HepG2 (cell line): ENCODE data around the gene ATP11A. TPM values are rescaled to one million over a fixed set of nuclear protein-coding genes. Genes with fewer than 3 reads are reported as not detected.
A peak's percentile ranks its signal among the peaks of the same experiment; 100 is the strongest.

Source experiments
- ATAC-seq: fragments of 200-7000 bp; cut with Tn5 transposase; 3 replicates; pipeline ENCODE4 v1.9.1; 2020; ENCODE audit warnings: mild to moderate bottlenecking, moderate library complexity
- BruUV-seq: library from RNA; stranded (reverse); fragments of 400-500 nt; replicated peaks from 2 replicates; lab custom pipeline; 2021; lab: Mats Ljungman, UMichigan
- CTCF ChIA-PET: fragments of 300-600 bp; formaldehyde crosslinking; extraction: SDS; loops from one replicate; lab custom pipeline; 2021; ENCODE audit warnings: low total read pairs, inconsistent platforms, low intra/inter-chr PET ratio; lab: Yijun Ruan, JAX
- POLR2A ChIA-PET: fragments of 350-600 bp; sonication (Branson Sonifier 250); formaldehyde crosslinking; loops from one replicate; lab custom pipeline; 2020; ENCODE audit warnings: antibody characterized with exemption, inconsistent platforms; lab: Yijun Ruan, JAX
- DNase-seq: peaks from one replicate; pipeline ENCODE4 v3.0.0-alpha.2; 2015; ENCODE audit warnings: low spot score
- FAIRE-seq: peaks from 3 replicates; lab custom pipeline; 2011; peaks lifted over from hg19 to GRCh38; lab: Jason Lieb, UNC
- H2AFZ ChIP-seq: one replicate; pipeline ENCODE4 v1.6.1; 2011; ENCODE audit warnings: low read length, inconsistent platforms
- H3K27ac ChIP-seq: fragments of 300-600 bp; 3 replicates; pipeline ENCODE4 v1.8.0; 2011; ENCODE audit warnings: mixed run types, mild to moderate bottlenecking, mixed read lengths, low read length, inconsistent platforms; ENCODE audit not compliant: insufficient read depth; ENCODE audit errors: extremely low read length
- H3K27me3 ChIP-seq, 2 experiments: fragments of 200-600 bp in 1 of 2; 2 replicates in 1 of 2; 3 replicates in 1 of 2; pipeline versions ENCODE4 v1.6.0 to v1.8.0; 2011; ENCODE audit warnings: low read length in 2 of 2, mild to moderate bottlenecking in 2 of 2, moderate library complexity in 2 of 2, inconsistent platforms in 1 of 2; ENCODE audit not compliant: insufficient read depth in 2 of 2, control insufficient read depth in 1 of 2
- H3K36me3 ChIP-seq, 2 experiments: fragments of 200-600 bp in 1 of 2; replicated peaks in 1 of 2; 2 replicates in 1 of 2; 3 replicates in 1 of 2; pipeline versions ENCODE4 v1.5.1 to v1.8.0; 2011; ENCODE audit warnings: low read length in 2 of 2, inconsistent platforms in 1 of 2; ENCODE audit not compliant: insufficient read depth in 2 of 2, control insufficient read depth in 1 of 2
- H3K4me1 ChIP-seq: 2 replicates; pipeline ENCODE4 v1.5.1; 2012; ENCODE audit warnings: low read length, inconsistent platforms; ENCODE audit not compliant: insufficient read depth
- H3K4me2 ChIP-seq: 2 replicates; pipeline ENCODE4 v1.6.0; 2011; ENCODE audit warnings: low read depth, low read length, inconsistent platforms
- H3K4me3 ChIP-seq, 3 experiments: fragments of 200-600 bp in 1 of 3; sonication (generic), shearing (Covaris generic) in 1 of 3; replicated peaks in 1 of 3; 2 replicates each; pipeline ENCODE4 v1.5.1; 2011 to 2016; ENCODE audit warnings: low read length in 3 of 3, inconsistent platforms in 2 of 3, low read depth in 2 of 3, mild to moderate bottlenecking in 2 of 3, control low read depth in 1 of 3, mixed read lengths in 1 of 3; ENCODE audit not compliant: insufficient read depth in 1 of 3
- H3K79me2 ChIP-seq: one replicate; pipeline ENCODE4 v1.6.1; 2011; ENCODE audit warnings: low read length, inconsistent platforms; ENCODE audit not compliant: insufficient read depth
- H3K9ac ChIP-seq: 2 replicates; pipeline ENCODE4 v1.6.0; 2011; ENCODE audit warnings: mild to moderate bottlenecking, low read depth, low read length, inconsistent platforms; ENCODE audit not compliant: insufficient read depth
- H3K9me3 ChIP-seq: 2 replicates; pipeline ENCODE4 v1.5.1; 2012; ENCODE audit warnings: mild to moderate bottlenecking, low read length
- H4K20me1 ChIP-seq: 2 replicates; pipeline ENCODE4 v1.6.0; 2011; ENCODE audit warnings: inconsistent platforms, mild to moderate bottlenecking, low read length, moderate library complexity; ENCODE audit not compliant: insufficient read depth
- ARNT ChIP-seq: fragments of 450-650 bp; IDR thresholded peaks from 2 replicates; pipeline ENCODE4 v1.6.1; 2017
- CBX5 ChIP-seq: sonication (generic); formaldehyde crosslinking; IDR thresholded peaks from 2 replicates; pipeline ENCODE4 v1.4.0; 2020; ENCODE audit warnings: missing genetic modification reagents, borderline replicate concordance
- FOSL1 ChIP-seq: sonication (generic); formaldehyde crosslinking; IDR thresholded peaks from 2 replicates; pipeline ENCODE4 v1.9.0; 2021; ENCODE audit warnings: missing genetic modification reagents, borderline replicate concordance
- HNF4G ChIP-seq, 2 experiments: sonication (generic) in 1 of 2; formaldehyde crosslinking in 1 of 2; IDR thresholded peaks; 2 replicates each; pipeline versions ENCODE4 v1.4.0 to v1.6.1; 2011 to 2020; ENCODE audit warnings: borderline replicate concordance in 2 of 2, low read depth in 2 of 2, mild to moderate bottlenecking in 2 of 2, low read length in 1 of 2, missing genetic modification reagents in 1 of 2, moderate library complexity in 1 of 2
- RBFOX2 ChIP-seq: fragments of 200-400 bp; formaldehyde crosslinking; IDR thresholded peaks from 2 replicates; pipeline ENCODE4 v1.6.1; 2017; ENCODE audit warnings: low read depth, mild to moderate bottlenecking, low read length
- TSC22D2 ChIP-seq: sonication (generic); formaldehyde crosslinking; IDR thresholded peaks from 2 replicates; pipeline ENCODE4 v1.5.1; 2020; ENCODE audit warnings: missing genetic modification reagents, mild to moderate bottlenecking, borderline replicate concordance
- ZFP36L2 ChIP-seq: sonication (generic); formaldehyde crosslinking; IDR thresholded peaks from 2 replicates; pipeline ENCODE4 v1.4.0; 2020; ENCODE audit warnings: missing genetic modification reagents
- ZIK1 ChIP-seq: sonication (generic); formaldehyde crosslinking; IDR thresholded peaks from 2 replicates; pipeline ENCODE4 v1.5.0; 2020; ENCODE audit warnings: mild to moderate bottlenecking, low read depth, missing genetic modification reagents, borderline replicate concordance
- ZNF136 ChIP-seq: sonication (generic); formaldehyde crosslinking; IDR thresholded peaks from 2 replicates; pipeline ENCODE4 v1.8.1; 2022; ENCODE audit warnings: low read depth, mild to moderate bottlenecking, moderate library complexity, missing genetic modification reagents
- ZNF263 ChIP-seq: sonication (generic); formaldehyde crosslinking; IDR thresholded peaks from 2 replicates; pipeline ENCODE4 v1.4.0; 2020; ENCODE audit warnings: missing genetic modification reagents
- ZNF280B ChIP-seq: sonication (generic); formaldehyde crosslinking; IDR thresholded peaks from 2 replicates; pipeline ENCODE4 v1.5.0; 2020; ENCODE audit warnings: missing genetic modification reagents, mild to moderate bottlenecking, borderline replicate concordance
- ZNF337 ChIP-seq: sonication (generic); formaldehyde crosslinking; IDR thresholded peaks from 2 replicates; pipeline ENCODE4 v1.5.1; 2020; ENCODE audit warnings: missing genetic modification reagents, low read depth, mild to moderate bottlenecking, borderline replicate concordance
- ZNF597 ChIP-seq: sonication (generic); formaldehyde crosslinking; IDR thresholded peaks from 2 replicates; pipeline ENCODE4 v1.5.0; 2020; ENCODE audit warnings: missing genetic modification reagents
- ZNF768 ChIP-seq: sonication (generic); formaldehyde crosslinking; IDR thresholded peaks from 2 replicates; pipeline ENCODE4 v1.4.0; 2020; ENCODE audit warnings: missing genetic modification reagents
- ZSCAN22 ChIP-seq: sonication (generic); formaldehyde crosslinking; IDR thresholded peaks from 2 replicates; pipeline ENCODE4 v1.4.0; 2020; ENCODE audit warnings: mild to moderate bottlenecking, missing genetic modification reagents
- WGBS: methylation state at CpG from one replicate; pipeline ENCODE4 v1.1.6; 2017; ENCODE audit warnings: low lambda C conversion rate; 5-methylcytosine and 5-hydroxymethylcytosine counted together
- in situ Hi-C: cut with HindIII; loops from 2 replicates; pipeline ENCODE4 v1.10.0; 2017; ENCODE audit warnings: low pct_unique_long_range_greater_than_20kb; ENCODE audit not compliant: extremely low pct_ligation_motif_present
- intact Hi-C: fragments of 100-400 bp; cut with micrococcal nuclease; formaldehyde crosslinking; loops from one replicate; pipeline ENCODE4 v1.10.0; 2022; ENCODE audit not compliant: unreplicated experiment
- polyA plus RNA-seq, 8 experiments: library from polyadenylated mRNA; depleted of rRNA in 3 of 8; stranded (reverse) in 7 of 8; unstranded in 1 of 8; fragments of >200 nt; fragmentation: Illumina TruSeq in 4 of 8; extraction: Trizol in 4 of 8; gene quantifications; 2 replicates each; pipeline versions ENCODE4 v1.2.1 to v1.2.3, GENCODE V29; 2011 to 2016; ENCODE audit warnings: low read depth in 4 of 8, missing spikeins in 1 of 8, mixed read lengths in 1 of 8; ENCODE audit not compliant: insufficient read depth in 1 of 8
- total RNA-seq, 5 experiments: library from RNA; depleted of rRNA; stranded (reverse); fragments of >200 nt; fragmentation: Illumina TruSeq; extraction: Trizol; gene quantifications; 2 replicates each; pipeline ENCODE4 v1.2.3, GENCODE V29; 2016; ENCODE audit warnings: low read depth in 1 of 5
- TF ChIP-seq, protein P1 (sequence below): sonication (generic); formaldehyde crosslinking; IDR thresholded peaks from 2 replicates; pipeline ENCODE4 v1.4.0; 2020; ENCODE audit warnings: missing genetic modification reagents
- TF ChIP-seq, protein P2 (sequence below): sonication (generic); formaldehyde crosslinking; IDR thresholded peaks from 2 replicates; pipeline ENCODE4 v1.5.1; 2020; ENCODE audit warnings: missing genetic modification reagents, mild to moderate bottlenecking, borderline replicate concordance

The ATP11A gene
- total and polyA plus RNA-seq, 2 of the 13 experiments (the other 11 are each of a cell fraction or from before 2014, with no cell fraction given), result 18.4 to 20.1 TPM

DNA sequence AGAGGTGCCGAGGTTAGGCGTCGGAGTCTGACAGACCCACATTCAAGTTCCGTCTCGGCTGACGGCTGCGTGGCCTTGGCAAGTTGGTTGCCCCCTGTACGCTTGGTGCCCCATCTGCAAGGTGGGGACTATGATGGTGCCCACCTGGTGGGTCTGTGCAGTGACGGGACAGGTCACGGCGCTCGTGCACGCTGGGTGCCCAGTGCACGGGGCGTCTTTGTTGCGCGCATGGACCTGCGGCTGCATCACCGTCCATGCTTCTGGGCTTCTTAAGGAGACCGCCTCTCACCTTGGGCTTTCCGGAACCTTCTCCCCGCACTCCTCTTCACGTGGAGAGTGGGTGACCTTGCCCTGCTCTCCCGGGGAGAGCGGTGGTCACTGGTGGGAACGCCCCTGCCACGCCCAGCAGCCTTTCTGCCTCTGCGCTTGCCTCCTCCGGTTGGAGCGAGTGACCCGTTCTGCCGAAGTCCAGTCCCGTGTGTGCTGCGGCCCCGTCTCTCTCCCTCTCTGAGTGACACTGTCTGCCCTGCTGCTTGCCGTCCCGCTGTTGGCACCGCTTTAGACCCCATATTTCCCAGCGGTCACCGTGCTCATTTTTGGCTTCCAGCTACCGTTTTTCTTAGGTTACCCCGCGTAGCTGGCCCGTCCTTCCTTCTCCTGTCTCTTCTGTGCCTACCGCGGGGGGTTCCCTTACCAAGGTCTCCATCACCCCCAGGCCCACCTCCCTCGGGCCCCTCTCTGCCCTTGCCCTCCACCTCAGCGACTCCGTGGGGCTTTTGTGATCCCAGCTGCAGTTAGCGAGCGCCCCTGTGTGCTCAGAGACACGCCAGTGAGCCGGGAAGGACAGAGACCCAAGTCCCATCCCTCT lies 6.4 kb downstream of the ATP11A start:
- H4K20me1 ChIP-seq, result peaks cover 80% of the 10 kb centered on the region
- H3K9me3 ChIP-seq, result no peaks in the 10 kb centered on the region
- no peak for FAIRE-seq
- intact Hi-C loops, result no loop called here
- in situ Hi-C loops, result no loop called here
- H3K9ac ChIP-seq, result no peak overlapping the region
- DNase-seq, result no peak
- H3K79me2 ChIP-seq, result peaks cover 97% of the 10 kb centered on the region
- no peak overlapping the region for H3K4me3 ChIP-seq
- H3K4me2 ChIP-seq, result no peak overlapping the region
- WGBS, result 95% methylated on average over 44 of the region's 53 CpGs
- H3K27me3 ChIP-seq, result no peaks in the 10 kb centered on the region
- peaks cover 87% of the 10 kb centered on the region for H3K4me1 ChIP-seq
- H3K36me3 ChIP-seq, result peaks cover 13 to 42% of the 10 kb centered on the region in 2 experiments
- no peak for ATAC-seq
- ChIA-PET CTCF (no interaction called here), POLR2A (no interaction called here)
- BruUV-seq, result no TSS peak
- H3K27ac ChIP-seq, result no peak overlapping the region
- H2AFZ ChIP-seq, result no peak overlapping the region
- TF ChIP-seq ZFP36L2 (no peak), ARNT (no peak), ZNF136 (no peak), RBFOX2 (0 out of 2 replicates have a peak, but pooled peaks have one; percentile 17), FOSL1 (CRISPR knock-in tag) (no peak), HNF4G (IDR thresholded peaks at IDR 0.05; ENCODE audit: borderline replicate concordance, low read depth, low read length) (no peak), HNF4G (CRISPR knock-in tag; IDR thresholded peaks at IDR 0.05; ENCODE audit: borderline replicate concordance, low read depth) (no peak), ZNF280B (no peak), ZIK1 (CRISPR knock-in tag) (no peak), ZNF263 (CRISPR knock-in tag) (no peak), ZNF768 (CRISPR knock-in tag) (0 out of 2 replicates have a peak, but pooled peaks have one; percentile 9), ZNF337 (no peak), ZNF597 (CRISPR knock-in tag) (no peak), TSC22D2 (CRISPR knock-in tag) (no peak), ZSCAN22 (no peak), CBX5 (CRISPR knock-in tag) (no peak)
- TF ChIP-seq, protein P1, sequence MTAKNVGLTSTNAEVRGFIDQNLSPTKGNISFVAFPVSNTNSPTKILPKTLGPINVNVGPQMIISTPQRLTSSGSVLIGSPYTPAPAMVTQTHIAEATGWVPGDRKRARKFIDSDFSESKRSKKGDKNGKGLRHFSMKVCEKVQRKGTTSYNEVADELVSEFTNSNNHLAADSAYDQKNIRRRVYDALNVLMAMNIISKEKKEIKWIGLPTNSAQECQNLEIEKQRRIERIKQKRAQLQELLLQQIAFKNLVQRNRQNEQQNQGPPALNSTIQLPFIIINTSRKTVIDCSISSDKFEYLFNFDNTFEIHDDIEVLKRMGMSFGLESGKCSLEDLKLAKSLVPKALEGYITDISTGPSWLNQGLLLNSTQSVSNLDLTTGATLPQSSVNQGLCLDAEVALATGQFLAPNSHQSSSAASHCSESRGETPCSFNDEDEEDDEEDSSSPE (CRISPR knock-in tag), result no peak
- TF ChIP-seq, protein P2, sequence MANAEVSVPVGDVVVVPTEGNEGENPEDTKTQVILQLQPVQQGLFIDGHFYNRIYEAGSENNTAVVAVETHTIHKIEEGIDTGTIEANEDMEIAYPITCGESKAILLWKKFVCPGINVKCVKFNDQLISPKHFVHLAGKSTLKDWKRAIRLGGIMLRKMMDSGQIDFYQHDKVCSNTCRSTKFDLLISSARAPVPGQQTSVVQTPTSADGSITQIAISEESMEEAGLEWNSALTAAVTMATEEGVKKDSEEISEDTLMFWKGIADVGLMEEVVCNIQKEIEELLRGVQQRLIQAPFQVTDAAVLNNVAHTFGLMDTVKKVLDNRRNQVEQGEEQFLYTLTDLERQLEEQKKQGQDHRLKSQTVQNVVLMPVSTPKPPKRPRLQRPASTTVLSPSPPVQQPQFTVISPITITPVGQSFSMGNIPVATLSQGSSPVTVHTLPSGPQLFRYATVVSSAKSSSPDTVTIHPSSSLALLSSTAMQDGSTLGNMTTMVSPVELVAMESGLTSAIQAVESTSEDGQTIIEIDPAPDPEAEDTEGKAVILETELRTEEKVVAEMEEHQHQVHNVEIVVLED (CRISPR knock-in tag), result no peak
